H9 (cell line): ENCODE results near the gene NDP. TPM values are rescaled to one million over a fixed set of nuclear protein-coding genes. Genes with fewer than 3 reads are reported as not detected.

ENCODE experiments used
- DNase-seq: peaks from one replicate; pipeline ENCODE4 v3.0.0-alpha.2; 2017
- H2AFZ ChIP-seq: one replicate; pipeline ENCODE4 v1.6.1; 2013; ENCODE audit warnings: mild to moderate bottlenecking, low read length, control low read depth, moderate library complexity
- H2AK5ac ChIP-seq: 2 replicates; pipeline ENCODE4 v1.6.1; 2013; ENCODE audit warnings: low read length, control low read depth, mixed read lengths; ENCODE audit not compliant: insufficient read length
- H2BK120ac ChIP-seq: one replicate; pipeline ENCODE4 v1.6.1; 2013; ENCODE audit warnings: low read depth, mild to moderate bottlenecking, low read length, control low read depth, inconsistent platforms; ENCODE audit not compliant: poor library complexity, severe bottlenecking
- H2BK12ac ChIP-seq: 2 replicates; pipeline ENCODE4 v1.6.1; 2013; ENCODE audit warnings: low read length, control low read depth, mixed read lengths, low read depth; ENCODE audit not compliant: insufficient read length
- H2BK15ac ChIP-seq: 2 replicates; pipeline ENCODE4 v1.6.1; 2013; ENCODE audit warnings: low read depth, low read length, control low read depth
- H2BK20ac ChIP-seq: one replicate; pipeline ENCODE4 v1.6.1; 2013; ENCODE audit warnings: low read depth, mild to moderate bottlenecking, low read length, control low read depth, inconsistent platforms; ENCODE audit not compliant: poor library complexity, severe bottlenecking
- H2BK5ac ChIP-seq: 2 replicates; pipeline ENCODE4 v1.6.1; 2013; ENCODE audit warnings: low read length, control low read depth, mixed read lengths; ENCODE audit not compliant: insufficient read length
- H3K14ac ChIP-seq: 2 replicates; pipeline ENCODE4 v1.6.1; 2013; ENCODE audit warnings: low read length, control low read depth; ENCODE audit not compliant: insufficient read depth
- H3K18ac ChIP-seq: 2 replicates; pipeline ENCODE4 v1.6.1; 2013; ENCODE audit warnings: low read depth, mild to moderate bottlenecking, mixed read lengths, low read length, control low read depth; ENCODE audit not compliant: insufficient read length
- H3K23ac ChIP-seq: 2 replicates; pipeline ENCODE4 v1.6.1; 2013; ENCODE audit warnings: low read length, control low read depth, mixed read lengths, low read depth; ENCODE audit not compliant: insufficient read length
- H3K23me2 ChIP-seq: 2 replicates; pipeline ENCODE4 v1.6.1; 2013; ENCODE audit warnings: low read depth, mild to moderate bottlenecking, mixed read lengths, low read length, control low read depth; ENCODE audit not compliant: insufficient read length, poor library complexity, severe bottlenecking
- H3K27ac ChIP-seq: 2 replicates; pipeline ENCODE4 v1.5.1; 2013; ENCODE audit warnings: low read length, control low read depth, mixed read lengths, low read depth; ENCODE audit not compliant: insufficient read length
- H3K27me3 ChIP-seq: 2 replicates; pipeline ENCODE4 v1.6.1; 2013; ENCODE audit warnings: low read length, control low read depth, inconsistent platforms; ENCODE audit not compliant: insufficient read depth
- H3K4ac ChIP-seq: 2 replicates; pipeline ENCODE4 v1.6.1; 2013; ENCODE audit warnings: low read depth, mild to moderate bottlenecking, control low read depth, inconsistent platforms, low read length, moderate library complexity
- H3K4me1 ChIP-seq: 2 replicates; pipeline ENCODE4 v1.6.1; 2013; ENCODE audit warnings: low read length, control low read depth, inconsistent platforms; ENCODE audit not compliant: insufficient read depth
- H3K4me2 ChIP-seq: 2 replicates; pipeline ENCODE4 v1.6.1; 2013; ENCODE audit warnings: low read length, control low read depth, mixed read lengths; ENCODE audit not compliant: insufficient read length, insufficient read depth
- H3K56ac ChIP-seq: 2 replicates; pipeline ENCODE4 v1.6.1; 2013; ENCODE audit warnings: low read depth, mild to moderate bottlenecking, mixed read lengths, low read length, control low read depth; ENCODE audit not compliant: insufficient read length
- H3K79me1 ChIP-seq: 2 replicates; pipeline ENCODE4 v1.6.1; 2013; ENCODE audit warnings: low read depth, mild to moderate bottlenecking, moderate library complexity, low read length, control low read depth, inconsistent platforms; ENCODE audit not compliant: insufficient read depth, poor library complexity, severe bottlenecking
- H3K79me2 ChIP-seq: 2 replicates; pipeline ENCODE4 v1.6.1; 2013; ENCODE audit warnings: low read length, control low read depth, inconsistent platforms; ENCODE audit not compliant: insufficient read depth
- H3K9ac ChIP-seq: 2 replicates; pipeline ENCODE4 v1.6.1; 2013; ENCODE audit warnings: low read length, control low read depth, mixed read lengths; ENCODE audit not compliant: insufficient read length; ENCODE audit errors: extremely low read depth
- H3K9me3 ChIP-seq: one replicate; pipeline ENCODE4 v1.6.1; 2013; ENCODE audit warnings: low read depth, low read length, inconsistent platforms; ENCODE audit not compliant: control insufficient read depth
- H3T11ph ChIP-seq: one replicate; pipeline ENCODE4 v1.6.1; 2013; ENCODE audit warnings: mild to moderate bottlenecking, low read length, control low read depth, inconsistent platforms
- H4K20me1 ChIP-seq: one replicate; pipeline ENCODE4 v1.6.1; 2013; ENCODE audit not compliant: control insufficient read depth, insufficient read length, insufficient read depth
- H4K5ac ChIP-seq: 2 replicates; pipeline ENCODE4 v1.6.1; 2013; ENCODE audit warnings: low read depth, mild to moderate bottlenecking, mixed read lengths, low read length, control low read depth; ENCODE audit not compliant: insufficient read length
- H4K8ac ChIP-seq: replicated peaks from 2 replicates; pipeline ENCODE4 v1.6.1; 2013; ENCODE audit warnings: low read length, control low read depth, mixed read lengths, low read depth; ENCODE audit not compliant: insufficient read length
- H4K91ac ChIP-seq: 2 replicates; pipeline ENCODE4 v1.6.1; 2013; ENCODE audit warnings: low read depth, mild to moderate bottlenecking, moderate library complexity, mixed read lengths, low read length, control low read depth; ENCODE audit not compliant: insufficient read length
- H3K27ac Mint-ChIP-seq, 3 experiments: 2 replicates in 2 of 3; 3 replicates in 1 of 3; pipeline ENCODE4 v1.8.0; 2020 to 2021; ENCODE audit warnings: mixed read lengths in 3 of 3, mild to moderate bottlenecking in 1 of 3, moderate library complexity in 1 of 3
- H3K27me3 Mint-ChIP-seq: 2 replicates; pipeline ENCODE4 v1.8.0; 2021; ENCODE audit warnings: low read depth, mild to moderate bottlenecking, moderate library complexity, mixed read lengths
- H3K36me3 Mint-ChIP-seq, 3 experiments: 2 replicates in 2 of 3; 3 replicates in 1 of 3; pipeline ENCODE4 v1.8.0; 2020 to 2021; ENCODE audit warnings: low read depth in 3 of 3, mixed read lengths in 3 of 3; ENCODE audit not compliant: insufficient read depth in 1 of 3
- H3K4me1 Mint-ChIP-seq, 2 experiments: 2 replicates each; pipeline ENCODE4 v1.8.0; 2020; ENCODE audit warnings: mixed read lengths in 2 of 2
- H3K4me3 Mint-ChIP-seq, 2 experiments: 2 replicates in 1 of 2; 3 replicates in 1 of 2; pipeline ENCODE4 v1.8.0; 2020 to 2021; ENCODE audit warnings: mild to moderate bottlenecking in 2 of 2, mixed read lengths in 2 of 2, moderate library complexity in 1 of 2
- H3K9me3 Mint-ChIP-seq, 2 experiments: 2 replicates in 1 of 2; 3 replicates in 1 of 2; pipeline ENCODE4 v1.8.0; 2020; ENCODE audit warnings: mild to moderate bottlenecking in 2 of 2, mixed read lengths in 2 of 2, moderate library complexity in 1 of 2
- CTCF ChIP-seq: fragments of 200-600 bp; sonication (generic); conservative IDR thresholded peaks from 3 replicates; pipeline ENCODE4 v1.8.0; 2021; ENCODE audit warnings: antibody characterized with exemption, mild to moderate bottlenecking
- WGBS: extraction: QIAGEN DNeasy Blood & Tissue Kit; methylation state at CpG from one replicate; pipeline ENCODE4 v1.1.7; 2013; ENCODE audit warnings: missing lambda C conversion rate, low lambda C conversion rate, mixed read lengths; ENCODE audit not compliant: insufficient read length; ENCODE audit errors: extremely low coverage; 5-methylcytosine and 5-hydroxymethylcytosine counted together
- total RNA-seq: library from RNA; stranded (reverse); gene quantifications from 2 replicates; pipeline ENCODE4 v1.2.1, GENCODE V29; 2021

NDP gene
- total RNA-seq, 1 experiment from 2014 or later, result not detected

GRCh38 chrX:43970528-43970927 is 2.7 kb downstream of the NDP start:
- WGBS, result no CpG with 5 or more reads among the region's 5 CpGs
- peaks cover 68 to 73% of the 10 kb centered on the region in 2 experiments for H3K9me3 Mint-ChIP-seq

More at GRCh38 chrX:43970528-43970927, 2.7 kb downstream of the NDP start:
- Histone ChIP-seq H3K18ac (no peak overlapping the region), H3T11ph (no peak overlapping the region), H2BK120ac (no peak overlapping the region), H3K4me2 (no peak overlapping the region), H3K14ac (no peak overlapping the region), H2AFZ (no peak overlapping the region), H3K27me3 (no peaks in the 10 kb centered on the region), H4K5ac (no peak overlapping the region), H2BK20ac (no peak overlapping the region), H3K79me1 (no peaks in the 10 kb centered on the region), H3K56ac (no peak overlapping the region), H2BK12ac (no peak overlapping the region), H3K4me1 (no peaks in the 10 kb centered on the region), H3K23ac (no peak overlapping the region), H2BK5ac (no peak overlapping the region), H3K23me2 (no peaks in the 10 kb centered on the region), H4K8ac (no peak overlapping the region), H3K27ac (no peak overlapping the region), H3K4ac (no peak overlapping the region), H3K9me3 (peaks cover 17% of the 10 kb centered on the region), H2BK15ac (no peak overlapping the region), H3K9ac (no peak overlapping the region), H4K20me1 (no peaks in the 10 kb centered on the region), H4K91ac (no peak overlapping the region), H3K79me2 (no peaks in the 10 kb centered on the region), H2AK5ac (no peak overlapping the region)
- TF ChIP-seq CTCF, result no peak
- no peak overlapping the region for H3K4me3 Mint-ChIP-seq
- peaks cover 20 to 31% of the 10 kb centered on the region in 2 experiments for H3K4me1 Mint-ChIP-seq
- no peak for DNase-seq
- H3K27ac Mint-ChIP-seq, result no peak overlapping the region
- H3K36me3 Mint-ChIP-seq, result peaks cover 0 to 3% (median 2%) of the 10 kb centered on the region in 3 experiments; a peak in 2 of 7 replicates
- H3K27me3 Mint-ChIP-seq, result peaks cover 35% of the 10 kb centered on the region
